NOMO-1 treated with DMSO at 0.1 percent for 48 hours (cell line): ENCODE data around the gene ARMH4.

Experiments used
- DNase-seq: peaks from one replicate; lab custom pipeline; 2025; ENCODE audit not compliant: unreplicated experiment; lab: John Stamatoyannopoulos, UW

ARMH4 gene, protein sequence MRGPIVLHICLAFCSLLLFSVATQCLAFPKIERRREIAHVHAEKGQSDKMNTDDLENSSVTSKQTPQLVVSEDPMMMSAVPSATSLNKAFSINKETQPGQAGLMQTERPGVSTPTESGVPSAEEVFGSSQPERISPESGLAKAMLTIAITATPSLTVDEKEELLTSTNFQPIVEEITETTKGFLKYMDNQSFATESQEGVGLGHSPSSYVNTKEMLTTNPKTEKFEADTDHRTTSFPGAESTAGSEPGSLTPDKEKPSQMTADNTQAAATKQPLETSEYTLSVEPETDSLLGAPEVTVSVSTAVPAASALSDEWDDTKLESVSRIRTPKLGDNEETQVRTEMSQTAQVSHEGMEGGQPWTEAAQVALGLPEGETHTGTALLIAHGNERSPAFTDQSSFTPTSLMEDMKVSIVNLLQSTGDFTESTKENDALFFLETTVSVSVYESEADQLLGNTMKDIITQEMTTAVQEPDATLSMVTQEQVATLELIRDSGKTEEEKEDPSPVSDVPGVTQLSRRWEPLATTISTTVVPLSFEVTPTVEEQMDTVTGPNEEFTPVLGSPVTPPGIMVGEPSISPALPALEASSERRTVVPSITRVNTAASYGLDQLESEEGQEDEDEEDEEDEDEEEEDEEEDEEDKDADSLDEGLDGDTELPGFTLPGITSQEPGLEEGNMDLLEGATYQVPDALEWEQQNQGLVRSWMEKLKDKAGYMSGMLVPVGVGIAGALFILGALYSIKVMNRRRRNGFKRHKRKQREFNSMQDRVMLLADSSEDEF

DNA sequence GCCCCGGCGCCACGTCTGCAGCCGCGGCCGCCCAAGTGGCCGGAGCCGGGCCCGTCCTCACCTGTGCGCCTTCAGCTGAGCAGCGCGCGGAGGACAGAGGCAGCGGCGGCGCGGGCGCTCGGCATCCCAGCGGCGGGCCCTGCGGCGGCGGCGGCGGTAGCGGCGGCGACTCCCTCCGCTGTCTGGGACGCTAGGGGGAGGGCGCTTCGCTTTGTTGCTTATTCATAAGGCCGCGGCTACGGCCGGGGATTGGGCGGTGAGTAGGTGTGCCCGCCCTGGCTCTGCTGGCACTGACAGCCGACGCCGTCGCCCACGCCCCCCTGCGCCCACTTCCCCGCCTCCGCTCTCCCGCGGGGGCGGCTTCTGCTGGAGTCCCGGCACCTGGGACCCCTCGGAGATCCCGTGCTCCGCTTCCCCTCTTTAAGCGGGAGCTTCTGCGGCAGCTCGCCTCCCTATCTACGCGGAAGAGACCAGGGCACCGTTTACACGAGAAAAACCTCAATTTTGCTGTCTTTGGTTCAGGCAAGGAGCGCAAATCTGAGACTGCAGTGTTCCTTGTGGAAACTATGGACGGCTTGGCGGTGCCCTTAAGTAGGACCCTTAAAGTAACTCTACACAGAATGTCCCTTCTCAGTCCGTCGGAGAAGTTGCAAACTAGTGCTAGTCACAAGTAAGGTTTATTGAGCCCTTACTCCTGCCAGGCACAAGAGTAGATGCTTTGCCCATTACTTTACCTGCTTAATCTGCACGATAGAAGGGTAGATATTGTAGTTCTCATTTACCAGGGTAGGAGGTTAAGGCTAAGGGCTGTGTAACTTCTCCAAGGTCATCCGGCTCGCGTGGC is at the start of gene ARMH4:
Gene ARMH4, minus strand, starts transcription at position 200 of the 844 bp plus-strand sequence. CDS start 12,855 bp downstream, outside the sequence.
- DNase-seq = peak; percentile 67

DNA sequence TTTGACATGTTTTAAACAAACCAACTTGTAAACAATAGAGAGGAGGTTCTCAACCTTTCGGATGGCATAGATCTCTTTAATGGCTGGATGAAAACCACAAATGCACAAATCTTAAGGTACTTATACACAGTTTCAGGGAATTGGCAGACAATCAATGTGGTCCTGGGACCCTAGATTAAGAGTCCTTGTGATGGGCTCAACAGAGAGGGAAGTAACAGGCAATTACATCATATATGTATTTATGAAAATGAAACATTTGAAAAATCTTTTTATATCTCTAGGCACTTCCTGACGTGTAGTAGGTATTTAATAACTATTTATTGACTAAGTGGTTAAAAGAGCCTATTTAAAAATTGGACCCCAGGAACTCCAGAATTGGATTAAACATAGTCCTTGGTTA is 48.8 kb upstream of the ARMH4 start:
- DNase-seq = peak; percentile 43

DNA sequence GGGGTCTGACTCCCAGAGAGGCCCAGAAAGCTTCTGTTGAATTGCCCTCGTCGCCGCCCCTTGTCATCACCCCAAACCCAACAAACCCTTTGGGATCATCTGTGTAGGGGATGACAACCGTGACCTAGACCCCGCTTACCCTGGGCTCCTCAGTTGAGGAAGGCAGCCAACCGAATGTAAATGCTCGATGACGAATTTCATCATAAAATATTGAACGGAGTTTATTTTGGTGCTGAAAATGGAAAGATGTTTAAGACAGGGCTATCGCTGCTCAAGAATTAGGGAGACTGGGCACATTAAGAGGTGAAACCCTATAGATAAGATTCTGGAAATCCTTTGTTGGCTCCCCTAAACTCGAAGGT is 48.4 kb upstream of the ARMH4 start:
- no peak for DNase-seq

DNA sequence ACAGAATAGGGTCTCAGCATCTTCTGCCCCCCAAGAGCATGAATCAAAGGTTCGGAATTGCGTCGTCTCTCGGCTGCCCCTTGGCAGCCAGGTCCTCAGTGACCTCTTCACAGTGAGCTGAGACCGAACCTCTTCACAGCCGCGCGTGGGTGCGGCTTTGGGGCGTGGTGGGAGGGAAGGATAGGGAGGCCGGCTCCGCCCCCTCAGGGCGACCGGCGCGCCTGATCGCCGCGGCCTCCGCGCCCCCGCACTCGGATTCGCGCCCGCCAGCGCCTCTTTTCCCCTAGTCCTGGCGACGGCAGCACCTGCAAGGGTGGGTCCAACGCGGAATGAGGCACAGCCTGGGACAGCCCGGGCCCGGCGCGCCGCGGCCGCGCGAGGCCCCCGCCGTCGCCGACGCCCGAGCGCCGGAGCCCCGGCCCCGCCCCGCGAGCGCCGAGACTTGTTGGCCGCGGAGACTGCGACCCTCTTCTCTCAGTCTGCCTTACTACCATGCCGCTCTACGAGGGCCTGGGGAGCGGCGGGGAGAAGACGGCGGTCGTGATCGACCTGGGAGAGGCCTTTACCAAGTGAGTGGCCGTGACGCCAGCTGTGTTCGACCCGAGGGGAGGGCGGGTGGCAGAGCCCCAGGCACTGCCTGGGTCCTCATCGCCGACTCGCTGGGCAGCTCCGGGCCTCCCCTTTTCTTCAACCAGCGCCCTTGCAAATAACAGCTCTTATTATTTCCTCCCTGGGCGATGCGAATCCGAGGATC is 47.9 kb upstream of the ARMH4 start, which contains the start of gene ACTR10:
Gene ACTR10, plus strand, starts transcription at position 424 of the 754 bp plus-strand sequence. Its CDS starts 69 bp downstream, at position 493.
- peak; percentile 67 for DNase-seq

DNA sequence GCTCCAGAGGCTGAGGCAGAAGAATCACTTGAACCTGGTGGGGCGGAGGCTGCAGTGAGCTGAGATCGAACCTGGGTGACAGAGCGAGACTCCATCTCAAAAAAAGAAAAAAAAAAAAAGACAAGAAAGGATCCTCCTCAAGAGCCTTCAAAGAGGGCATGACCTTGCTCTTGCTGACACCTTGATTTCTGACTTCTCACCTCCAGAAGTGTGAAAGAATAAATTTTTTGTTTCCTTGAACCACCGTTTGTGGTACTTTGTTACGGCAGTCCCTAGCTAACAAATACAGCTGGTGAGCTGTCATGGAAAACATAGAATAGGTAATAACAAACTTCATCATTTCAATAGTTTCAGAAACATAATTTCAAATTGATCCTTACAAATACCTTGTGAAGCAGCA is 46.1 kb upstream of the ARMH4 start:
- DNase-seq = no peak

DNA sequence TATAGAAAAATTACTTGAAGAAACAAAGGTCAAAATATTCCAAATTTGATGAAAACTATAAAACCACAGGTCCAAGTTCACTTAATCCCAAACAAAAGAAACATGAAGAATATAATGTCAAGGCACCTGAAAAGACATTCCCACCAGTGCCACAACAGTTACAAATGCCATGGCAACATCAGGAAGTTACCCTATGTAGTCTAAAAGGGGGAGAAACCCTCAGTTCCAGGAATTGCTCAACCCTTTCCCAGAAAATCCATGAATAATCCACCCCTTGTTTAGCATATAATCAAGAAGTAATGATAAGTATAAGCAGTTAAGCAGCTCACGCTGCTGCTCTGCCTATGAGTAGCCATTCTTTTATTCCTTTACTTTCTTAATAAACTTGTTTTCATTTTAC is 44.2 kb upstream of the ARMH4 start:
- no peak for DNase-seq

DNA sequence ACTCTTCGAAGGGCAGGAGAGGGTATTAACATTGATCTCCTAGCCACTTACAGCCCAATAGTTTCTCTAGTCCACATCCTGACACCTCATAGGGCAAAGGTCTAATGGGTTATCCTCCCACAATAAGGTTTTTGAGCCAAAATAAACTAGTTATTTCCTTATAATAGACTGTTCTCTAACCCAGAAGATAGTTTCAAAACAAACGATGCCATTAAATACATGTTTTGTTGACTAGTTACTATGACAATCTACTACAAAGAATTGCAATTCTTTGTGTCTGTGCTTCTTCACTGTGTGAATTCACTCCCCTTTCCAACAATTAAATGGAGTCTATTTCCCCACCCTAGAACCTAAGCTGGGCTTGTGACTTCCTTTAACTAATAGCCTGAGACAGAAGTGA is 41.5 kb upstream of the ARMH4 start:
- no peak for DNase-seq

DNA sequence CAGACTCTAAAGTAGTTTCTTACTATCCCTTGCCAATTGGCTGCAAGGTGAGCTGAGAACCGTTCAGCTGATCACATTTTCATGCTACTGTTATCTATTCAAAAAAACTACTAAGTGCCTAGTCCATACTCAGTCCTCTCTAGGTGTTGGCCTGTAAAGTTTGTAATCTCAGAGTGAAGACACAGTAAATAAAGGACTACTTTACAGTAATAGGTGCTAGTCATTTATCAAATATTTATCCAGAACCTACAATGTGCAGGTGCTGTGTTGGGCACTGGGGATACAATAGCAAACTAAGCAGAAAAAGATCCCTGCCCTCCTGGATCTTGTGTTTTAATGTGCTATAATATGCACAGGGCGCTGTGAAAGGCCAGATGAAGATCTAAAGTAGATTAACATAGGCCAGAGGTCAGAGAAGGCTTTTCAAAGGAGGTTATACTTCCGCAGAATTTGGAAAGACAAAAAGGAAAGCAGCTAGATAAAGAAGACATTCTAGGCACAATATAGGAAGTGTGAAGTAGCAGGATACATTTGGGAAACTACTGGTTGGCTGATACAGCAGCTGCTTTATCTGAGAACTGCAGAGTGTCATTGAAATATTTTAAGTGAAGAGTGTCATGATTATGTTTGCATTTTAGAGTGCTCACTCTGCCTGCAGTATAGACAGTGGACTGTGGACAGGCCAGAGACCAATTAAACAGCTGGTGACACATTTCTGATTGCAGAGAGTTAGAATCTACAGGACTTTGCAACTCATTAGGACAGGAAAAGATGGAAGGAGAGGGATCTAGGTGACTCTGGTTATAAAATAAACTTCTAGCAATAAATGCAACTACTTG is 40.0 kb upstream of the ARMH4 start:
- DNase-seq = no peak

DNA sequence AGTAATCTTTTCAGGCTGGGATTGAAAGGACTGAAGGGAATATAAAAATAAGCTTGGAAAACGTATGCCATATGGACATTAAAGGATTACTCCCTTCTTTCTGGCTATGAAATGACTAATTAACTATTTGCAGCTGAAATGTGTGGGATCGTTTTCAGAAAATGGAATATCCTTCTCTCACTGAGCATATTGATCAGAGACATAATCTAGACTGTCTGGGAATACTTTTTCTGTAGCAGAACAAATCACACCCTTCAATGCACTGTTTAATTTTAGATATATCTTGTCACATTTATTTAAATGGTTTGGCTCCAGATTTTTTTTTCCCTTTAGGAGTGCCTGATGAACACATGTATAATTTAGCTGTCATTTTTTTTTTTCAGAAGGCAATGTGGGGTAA is 37.2 kb upstream of the ARMH4 start:
- no peak for DNase-seq

DNA sequence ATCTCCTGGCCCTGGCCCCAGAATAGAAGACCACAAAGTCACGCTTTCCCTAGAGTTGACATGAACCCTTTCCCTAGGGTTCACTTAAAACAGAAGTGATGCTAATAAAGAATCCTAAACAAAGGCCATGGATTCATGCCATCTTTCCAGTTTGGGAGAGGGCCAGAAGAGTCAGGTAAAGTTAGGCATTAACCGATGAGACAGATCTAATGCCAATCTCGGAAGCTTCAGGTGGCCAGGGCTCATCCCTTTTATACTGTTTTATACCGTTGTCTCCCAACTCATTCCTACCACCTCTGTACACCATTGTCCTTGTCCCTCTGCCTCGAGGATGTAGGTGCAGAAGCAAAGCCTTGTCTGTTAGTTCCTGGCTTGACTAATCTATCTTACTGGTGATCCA is 25.1 kb upstream of the ARMH4 start:
- no peak for DNase-seq

DNA sequence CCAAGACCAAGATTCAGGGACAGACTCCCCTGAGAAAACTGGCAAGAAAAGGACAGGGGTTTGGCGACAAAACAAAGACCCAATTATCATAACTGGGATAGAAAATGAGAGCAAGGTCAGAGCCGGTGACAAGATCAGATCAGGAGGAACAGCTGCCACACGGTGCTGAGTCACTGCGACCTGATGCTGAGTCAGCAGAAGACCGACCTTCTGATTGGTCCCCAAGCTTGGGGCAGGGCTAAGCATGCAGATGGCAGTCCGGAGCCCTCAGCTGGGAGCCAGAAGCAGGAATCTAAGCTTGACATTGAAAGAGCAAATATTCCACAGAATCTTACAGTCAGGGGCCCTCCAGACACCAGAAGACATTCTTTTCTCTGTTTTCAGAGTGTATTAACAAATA is 19.1 kb upstream of the ARMH4 start:
- DNase-seq = peak; percentile 85

DNA sequence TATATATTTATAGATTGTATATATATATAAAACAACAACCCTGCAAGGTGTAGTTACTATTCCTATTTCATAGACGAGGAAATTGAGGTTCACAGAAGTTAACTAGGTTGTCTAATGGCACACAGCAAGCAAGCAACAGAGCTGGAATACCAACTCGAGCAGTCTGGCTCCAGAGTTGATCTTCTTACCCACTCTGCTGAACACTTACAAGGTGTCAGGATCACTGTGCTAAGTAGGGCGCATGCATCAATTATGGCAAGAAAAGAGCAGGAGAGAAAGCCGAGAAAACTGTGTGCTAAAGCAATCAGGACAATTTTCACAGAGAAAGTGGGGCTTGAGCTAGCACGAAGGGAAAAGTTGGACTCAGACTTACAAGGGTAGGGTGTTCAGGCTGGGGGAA is 15.9 kb upstream of the ARMH4 start:
- no peak for DNase-seq

DNA sequence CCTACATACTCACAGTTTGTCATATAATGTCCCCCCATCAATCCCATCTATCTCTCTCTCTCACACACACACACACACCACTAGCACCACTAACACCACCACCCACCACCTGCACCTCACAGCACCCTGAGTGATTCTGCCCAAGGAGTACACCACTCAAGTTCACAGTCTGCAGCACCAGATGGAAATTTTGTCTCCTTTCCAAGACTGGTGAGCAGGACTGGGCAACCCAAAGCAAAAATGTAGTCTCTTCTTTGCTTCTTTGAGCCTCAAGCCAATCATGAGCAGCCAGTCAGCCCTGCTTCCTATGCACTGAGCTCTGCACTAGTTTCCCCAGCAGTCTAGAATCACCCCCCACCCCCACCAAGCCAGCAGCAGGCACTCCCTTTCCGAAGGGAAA is 15.0 kb upstream of the ARMH4 start:
- DNase-seq = no peak

DNA sequence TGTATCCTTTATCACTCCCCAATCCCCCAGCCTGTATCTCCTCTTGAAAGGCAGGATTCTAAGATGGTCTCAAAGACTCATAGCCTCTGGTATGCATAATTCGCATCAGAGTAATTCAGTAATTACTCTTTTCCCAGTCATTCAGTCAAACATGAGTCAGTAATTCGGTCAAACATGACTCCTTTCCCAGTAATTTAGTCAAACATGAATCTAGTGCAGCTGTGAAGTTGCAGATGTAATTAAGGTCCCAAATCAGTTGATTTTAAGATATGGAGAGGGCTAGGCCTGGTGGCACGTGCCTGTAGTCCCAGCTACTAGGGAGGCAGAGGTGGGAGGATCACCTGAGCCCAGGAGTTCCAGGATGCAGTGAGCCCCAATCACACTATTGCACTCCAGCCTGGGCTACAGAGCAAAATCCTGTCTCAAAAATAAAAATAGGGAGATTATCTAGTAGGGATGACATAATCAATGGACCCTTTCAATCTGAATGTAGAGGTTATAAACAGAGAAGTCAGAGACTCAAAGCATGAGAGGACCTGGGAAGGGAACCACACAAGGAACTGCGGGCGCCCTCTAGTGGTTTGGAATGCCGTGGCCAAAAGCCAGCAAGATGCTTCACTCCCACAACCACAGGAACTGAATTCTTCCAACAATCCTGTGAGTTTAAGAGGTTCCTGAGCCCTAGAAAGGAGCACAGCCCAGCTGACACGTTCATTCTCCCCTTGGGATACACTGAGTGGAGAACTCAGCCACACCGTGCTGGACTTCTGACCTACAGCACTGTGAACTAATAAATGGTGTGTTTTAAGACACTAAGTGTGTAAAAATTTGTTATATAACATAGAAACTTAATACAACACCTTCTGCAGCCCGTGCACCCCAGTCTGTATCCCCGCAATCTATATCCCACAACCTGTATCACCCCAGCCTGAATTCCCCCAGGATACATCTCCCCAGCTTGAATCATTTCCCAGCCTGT is 14.3 kb upstream of the ARMH4 start:
- peak; percentile 49 for DNase-seq

DNA sequence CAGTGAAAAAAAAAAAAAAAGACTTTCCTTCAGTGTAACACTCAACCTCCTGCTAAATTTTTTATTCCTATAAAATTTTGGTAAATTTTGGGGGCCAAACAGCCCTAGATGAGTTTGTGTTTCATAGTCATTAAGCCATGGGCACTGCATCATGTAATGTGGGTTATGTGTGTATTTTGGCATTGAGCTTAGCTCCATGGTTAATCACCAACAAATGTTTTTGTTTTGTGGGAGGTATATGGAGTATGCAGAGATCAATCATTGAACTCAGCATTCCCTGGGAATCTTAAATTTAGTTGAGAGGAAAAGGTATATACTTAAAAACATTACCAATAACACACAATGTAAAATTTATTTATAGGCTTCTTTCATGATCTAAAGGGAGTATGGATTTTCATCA is 8.5 kb upstream of the ARMH4 start:
- DNase-seq = no peak

DNA sequence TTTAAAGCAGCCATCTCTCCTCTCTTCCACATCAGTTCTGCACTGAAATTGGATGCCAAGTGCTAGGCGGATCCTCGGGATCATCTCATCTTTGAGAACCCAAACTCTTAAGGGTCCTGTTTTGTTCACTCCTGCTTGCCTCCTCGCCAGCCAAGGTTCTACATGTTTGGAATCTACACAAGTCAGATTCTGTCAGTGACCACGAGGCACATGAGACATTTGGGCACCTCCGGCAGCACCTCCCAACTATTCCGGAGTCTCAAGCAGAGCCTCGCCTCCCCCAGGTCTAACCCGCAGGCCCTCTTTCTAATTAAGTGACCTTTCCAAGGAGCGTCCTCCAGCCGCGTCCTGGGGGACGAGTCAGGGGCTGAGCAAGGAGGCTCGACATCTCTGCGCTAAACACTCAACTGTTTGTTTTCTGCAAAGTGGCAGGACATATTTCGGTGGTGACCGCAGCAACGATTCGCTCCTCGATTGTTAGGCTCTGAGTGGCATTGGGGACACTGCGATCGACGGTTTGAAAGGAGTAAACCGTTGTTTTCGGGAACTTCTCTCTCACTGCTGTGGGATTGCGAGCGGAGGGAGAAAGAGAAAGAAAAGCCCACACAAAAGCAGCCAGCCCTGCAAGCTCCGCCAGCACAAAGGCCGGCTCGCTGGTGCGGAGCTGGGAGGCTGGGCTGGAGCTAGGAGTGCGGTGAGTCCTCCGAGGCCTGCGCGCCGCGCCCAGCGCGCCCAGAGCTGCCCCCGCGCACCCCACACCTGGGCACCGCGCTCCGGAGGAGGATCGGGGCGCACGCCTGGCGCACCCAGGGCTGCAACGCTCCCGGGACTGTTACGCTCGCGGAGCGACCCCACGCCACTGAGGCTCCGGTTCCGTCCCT is 640 bp downstream of the ARMH4 start:
- no peak for DNase-seq

DNA sequence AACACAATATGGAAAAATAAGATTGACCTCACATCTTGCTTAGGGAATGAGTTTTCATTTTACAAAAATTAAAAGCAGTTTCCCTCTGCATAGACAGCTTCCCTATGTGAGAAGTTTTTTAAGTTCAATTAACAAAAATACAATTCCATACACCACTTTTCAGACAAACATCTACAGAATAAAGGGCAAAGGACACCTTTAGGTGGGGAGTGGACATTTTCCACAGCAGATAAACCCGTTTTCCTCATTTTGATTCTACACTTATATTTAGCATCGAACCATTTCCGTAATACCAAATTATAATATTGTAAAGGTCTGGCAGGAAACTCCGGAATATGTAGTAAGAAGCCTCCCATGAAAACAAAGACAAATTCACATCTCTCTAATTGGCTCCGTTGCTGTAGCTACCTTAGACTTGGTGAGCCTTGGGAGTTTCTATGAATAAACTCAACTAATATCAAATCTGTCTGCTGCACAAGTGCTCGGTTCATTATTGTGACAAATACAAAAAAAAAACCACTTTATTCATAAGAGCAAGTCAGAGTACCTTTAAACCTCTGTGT is 1.7 kb downstream of the ARMH4 start:
- DNase-seq = no peak
